Neural cell (in vitro differentiated cells): ENCODE data around the gene ZNF618.

Experiments
- EP300 ChIP-seq: fragments of 450-650 bp; conservative IDR thresholded peaks from 2 replicates; pipeline ENCODE4 v1.6.1; 2014; ENCODE audit warnings: antibody characterized with exemption, mild to moderate bottlenecking, moderate library complexity; ENCODE audit not compliant: poor library complexity, severe bottlenecking
- EZH2 ChIP-seq: fragments of 200-600, 300-800 bp; shearing (Covaris generic), sonication (generic); IDR thresholded peaks from 2 replicates; pipeline ENCODE4 v1.6.1; 2014; ENCODE audit warnings: antibody characterized with exemption, low read length, borderline replicate concordance, mild to moderate bottlenecking; ENCODE audit not compliant: insufficient read depth, poor library complexity, severe bottlenecking
- MXI1 ChIP-seq: fragments of 450-650 bp; conservative IDR thresholded peaks from 2 replicates; pipeline ENCODE4 v1.6.1; 2014; ENCODE audit warnings: antibody characterized with exemption, mild to moderate bottlenecking; ENCODE audit not compliant: poor library complexity, severe bottlenecking
- TF ChIP-seq, protein P1 (sequence below): fragments of 450-650 bp; IDR thresholded peaks from 2 replicates; pipeline ENCODE4 v1.5.1; 2014; ENCODE audit warnings: antibody characterized with exemption, mild to moderate bottlenecking, moderate library complexity; ENCODE audit not compliant: poor library complexity, severe bottlenecking

DNA sequence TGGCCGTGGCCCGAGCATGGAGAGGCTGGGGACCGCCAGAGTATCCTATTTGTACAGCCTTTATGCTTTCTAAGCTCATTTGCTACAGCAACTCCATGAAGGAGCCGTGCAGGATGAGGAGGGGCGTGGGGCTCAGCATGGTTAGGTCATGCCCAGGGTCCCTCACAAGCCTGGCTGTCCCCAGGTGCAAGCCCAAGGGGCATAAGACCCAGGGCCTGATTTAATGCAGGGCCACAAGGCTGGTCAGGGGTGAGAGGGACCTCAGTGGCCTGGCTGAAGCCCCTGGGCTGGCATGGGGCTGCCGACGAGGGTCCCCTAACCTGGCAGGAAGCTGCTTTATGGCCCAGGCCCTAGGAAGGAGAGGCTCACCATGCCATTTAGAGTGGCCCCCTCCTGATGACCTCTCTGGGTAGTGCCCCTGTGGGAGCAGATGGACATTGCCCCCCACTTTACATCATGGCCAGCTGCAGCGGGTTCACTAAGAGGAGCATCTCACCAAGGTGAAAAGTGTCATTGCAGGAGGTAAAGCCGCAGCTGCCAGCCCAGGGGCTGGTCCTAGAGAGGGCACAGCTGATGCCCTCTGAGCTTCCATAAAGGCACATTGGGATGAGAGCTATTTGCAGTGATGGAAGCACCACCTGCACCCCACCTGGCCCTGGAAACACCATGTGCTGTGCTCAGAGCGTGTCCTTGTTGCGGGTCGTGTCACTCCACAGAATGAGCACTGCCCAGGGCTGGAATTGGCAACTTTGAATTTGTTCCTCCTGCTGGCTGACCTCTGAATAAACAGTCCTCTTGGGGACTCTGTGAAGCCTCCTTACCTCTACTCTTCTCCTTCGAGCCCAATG is 58.9 kb downstream of the ZNF618 start:
- TF ChIP-seq, protein P1, sequence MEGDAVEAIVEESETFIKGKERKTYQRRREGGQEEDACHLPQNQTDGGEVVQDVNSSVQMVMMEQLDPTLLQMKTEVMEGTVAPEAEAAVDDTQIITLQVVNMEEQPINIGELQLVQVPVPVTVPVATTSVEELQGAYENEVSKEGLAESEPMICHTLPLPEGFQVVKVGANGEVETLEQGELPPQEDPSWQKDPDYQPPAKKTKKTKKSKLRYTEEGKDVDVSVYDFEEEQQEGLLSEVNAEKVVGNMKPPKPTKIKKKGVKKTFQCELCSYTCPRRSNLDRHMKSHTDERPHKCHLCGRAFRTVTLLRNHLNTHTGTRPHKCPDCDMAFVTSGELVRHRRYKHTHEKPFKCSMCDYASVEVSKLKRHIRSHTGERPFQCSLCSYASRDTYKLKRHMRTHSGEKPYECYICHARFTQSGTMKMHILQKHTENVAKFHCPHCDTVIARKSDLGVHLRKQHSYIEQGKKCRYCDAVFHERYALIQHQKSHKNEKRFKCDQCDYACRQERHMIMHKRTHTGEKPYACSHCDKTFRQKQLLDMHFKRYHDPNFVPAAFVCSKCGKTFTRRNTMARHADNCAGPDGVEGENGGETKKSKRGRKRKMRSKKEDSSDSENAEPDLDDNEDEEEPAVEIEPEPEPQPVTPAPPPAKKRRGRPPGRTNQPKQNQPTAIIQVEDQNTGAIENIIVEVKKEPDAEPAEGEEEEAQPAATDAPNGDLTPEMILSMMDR: no peak
- TF ChIP-seq MXI1 (no peak), EZH2 (no peak), EP300 (no peak)
